GM12878 (cell line): Measurements from ENCODE around the gene ORC4.

Source experiments
- CHD4 ChIP-seq: fragments of 200-600 bp; sonication (generic); IDR thresholded peaks from 2 replicates; pipeline ENCODE4 v1.6.1; 2016; ENCODE audit warnings: mild to moderate bottlenecking
- CUX1 ChIP-seq: IDR thresholded peaks from 2 replicates; pipeline ENCODE4 v1.6.1; 2012; ENCODE audit warnings: improper control_type of control experiment, low read depth, low read length; ENCODE audit not compliant: insufficient replicate concordance

GRCh38 chr2:148067801-148068200 lies 47.3 kb upstream of the ORC4 start:
- TF ChIP-seq CHD4 (no peak), CUX1 (no peak)
